ENCODE measurements around the gene PXT1.
"Not testable (repeated sequence)": the region's sequence is repeated elsewhere in the genome, so short reads cannot be mapped to it uniquely, and the experiment has no call there.

Gene PXT1

DNA sequence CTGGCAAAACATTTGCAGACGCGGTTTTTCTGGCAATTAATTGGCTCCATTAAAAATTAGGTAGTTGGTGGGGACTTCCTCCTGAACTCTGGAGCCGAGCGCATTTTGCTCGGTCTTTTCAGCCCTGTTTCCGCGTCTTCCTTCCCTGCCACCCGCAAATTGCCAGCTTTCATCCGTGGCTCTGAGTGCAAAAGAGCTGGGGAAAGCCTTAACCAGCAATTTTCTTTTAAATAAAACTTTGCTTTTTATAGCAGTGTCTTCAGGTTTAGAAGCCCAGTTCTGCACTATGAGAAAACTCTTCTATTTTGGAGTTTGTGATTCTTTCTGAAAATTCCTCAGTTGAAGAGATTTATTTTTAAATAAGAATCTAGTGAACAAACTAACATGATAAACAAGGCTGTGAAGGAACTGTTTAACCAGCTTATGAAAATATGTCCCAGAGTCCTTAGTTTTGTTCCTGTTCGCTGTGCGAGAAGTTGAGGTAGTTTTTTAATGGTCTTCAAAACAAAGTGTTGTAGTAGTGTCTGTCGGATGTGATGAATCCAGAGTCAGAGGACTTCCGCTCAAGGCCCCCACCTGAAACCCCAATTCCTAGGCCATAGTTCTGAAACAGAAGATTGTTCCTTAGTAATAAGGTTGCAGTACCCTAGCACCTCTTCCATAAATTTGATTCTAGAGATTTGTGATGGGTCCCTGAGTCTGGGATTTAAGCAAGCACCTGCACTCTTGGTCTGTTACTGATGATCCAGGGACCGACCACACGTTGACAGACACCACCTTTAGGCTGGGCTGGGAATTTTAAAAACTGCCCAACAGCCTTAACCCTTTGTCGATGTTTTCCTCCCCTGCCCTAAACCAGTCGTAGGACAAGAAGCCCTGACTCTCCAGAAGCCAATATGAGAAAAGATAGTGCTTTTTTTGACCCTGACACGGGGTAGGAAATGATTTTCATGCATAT, 1.1 kb upstream of the PXT1 start:
- no peak for DNase-seq
- no peak for ATAC-seq

- ATAC-seq = no peak
- DNase-seq = no peak
These were observed 467 bp downstream of the PXT1 start for GRCh38 chr6:36442103-36442670.

- DNase-seq (peak; percentile 86), ATAC-seq (peak; percentile 93)
These were observed 1.3 kb downstream of the PXT1 start for GRCh38 chr6:36441307-36441894.

DNA sequence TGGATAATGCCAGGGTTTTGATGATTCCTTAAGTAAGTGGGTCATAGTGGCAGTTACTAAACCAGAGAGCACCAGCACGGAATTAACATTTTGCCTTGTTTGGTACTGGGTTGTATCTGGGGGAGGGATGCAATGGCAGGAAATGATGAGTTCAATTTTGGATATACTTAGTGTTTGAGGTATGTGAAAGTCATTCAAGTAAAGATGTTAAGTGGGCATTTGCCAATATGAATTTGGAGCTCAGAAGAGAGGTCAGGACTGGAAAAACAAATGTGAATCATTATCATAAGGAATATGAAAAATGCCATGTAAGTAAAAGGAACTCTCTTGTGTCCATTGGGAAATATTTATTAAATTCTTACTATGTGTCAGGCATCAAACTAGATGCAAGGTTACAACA, 6.2 kb downstream of the PXT1 start:
- DNase-seq = no peak
- no peak for ATAC-seq

DNA sequence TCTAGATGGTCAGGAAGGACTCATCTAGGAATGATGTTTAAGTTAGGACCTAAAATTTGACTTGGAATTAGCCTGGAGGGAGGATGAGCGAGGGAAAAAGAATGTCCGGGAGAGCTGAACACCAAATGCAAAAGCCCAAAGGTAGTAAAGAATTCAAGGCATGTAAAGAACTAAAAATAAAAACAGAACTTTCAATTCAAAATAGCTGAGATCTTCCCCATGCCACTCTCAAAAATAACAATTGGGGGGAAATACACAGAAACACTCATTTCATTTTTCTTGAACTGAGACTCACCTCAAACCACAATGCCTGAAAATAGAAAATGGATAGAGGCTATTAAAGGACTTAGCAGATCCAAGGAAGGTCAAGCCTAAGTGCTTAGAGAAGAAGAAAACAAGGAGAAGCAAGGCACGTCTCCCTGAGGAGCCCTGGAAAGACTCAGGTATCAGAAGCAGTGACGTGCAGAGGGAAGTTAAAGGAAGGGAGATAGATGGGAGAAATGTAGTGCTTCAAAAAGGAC, 10.4 kb downstream of the PXT1 start:
- no peak for ATAC-seq
- no peak for DNase-seq

DNA sequence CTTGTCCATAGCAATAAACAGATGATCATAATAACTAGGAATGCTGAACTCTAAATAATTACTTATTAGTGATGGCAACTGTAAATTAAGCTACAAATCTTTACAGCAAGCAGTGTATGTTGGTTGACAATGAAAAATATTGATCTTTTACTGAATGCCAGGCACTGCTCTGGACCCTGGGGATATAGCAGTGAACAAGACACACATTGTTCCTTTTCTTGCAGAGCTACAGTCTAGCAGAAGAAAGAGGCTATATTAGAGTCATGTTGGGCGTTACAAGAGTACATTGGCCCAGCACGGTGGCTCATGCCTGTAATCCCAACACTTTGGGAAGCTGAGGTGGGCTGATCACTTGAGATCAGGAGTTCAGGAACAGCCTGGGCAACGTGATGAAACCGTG, 11.5 kb downstream of the PXT1 start:
- ATAC-seq (no peak), DNase-seq (no peak)

DNA sequence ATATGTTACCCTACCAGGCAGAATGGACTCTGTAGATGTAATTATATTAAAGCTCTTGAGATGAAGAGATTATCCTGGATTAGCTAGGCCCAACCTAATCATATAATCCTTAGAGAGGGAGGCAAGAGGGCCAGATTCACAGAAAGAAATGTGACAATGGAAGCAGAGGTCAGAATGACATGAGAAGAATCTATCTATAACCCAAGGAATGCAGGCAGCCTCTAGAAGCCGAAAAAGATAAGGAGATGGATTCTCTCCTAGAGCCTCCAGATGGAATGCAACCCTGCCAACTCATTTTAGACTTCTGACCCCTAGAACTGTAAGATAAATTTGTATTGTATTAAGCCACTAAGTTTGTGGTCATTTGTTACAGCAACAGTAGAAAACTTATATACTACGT, 12.3 kb downstream of the PXT1 start:
- no peak for DNase-seq
- ATAC-seq = no peak

DNA sequence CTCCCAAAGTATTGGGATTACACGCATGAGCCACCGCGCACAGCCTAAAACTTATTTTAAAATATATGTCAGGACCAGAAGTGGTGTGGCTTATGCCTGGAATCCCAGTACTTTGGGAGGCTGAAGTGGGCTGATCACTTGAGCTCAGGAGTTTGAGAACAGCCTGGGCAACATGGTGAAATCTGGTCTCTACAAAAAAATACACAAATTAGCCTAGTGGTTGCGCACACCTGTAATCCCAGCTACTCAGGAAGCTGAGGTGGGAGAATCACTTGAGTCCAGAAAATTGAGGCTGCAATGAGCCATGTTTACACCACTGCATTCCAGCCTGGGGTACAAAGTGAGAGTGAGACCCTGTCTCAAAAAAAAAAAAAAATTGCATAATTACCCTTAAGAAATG, 13.7 kb downstream of the PXT1 start:
- ATAC-seq = no peak
- no peak for DNase-seq

- DNase-seq = no peak
These were observed 16.0 kb downstream of the PXT1 start for GRCh38 chr6:36426622-36427021.

DNA sequence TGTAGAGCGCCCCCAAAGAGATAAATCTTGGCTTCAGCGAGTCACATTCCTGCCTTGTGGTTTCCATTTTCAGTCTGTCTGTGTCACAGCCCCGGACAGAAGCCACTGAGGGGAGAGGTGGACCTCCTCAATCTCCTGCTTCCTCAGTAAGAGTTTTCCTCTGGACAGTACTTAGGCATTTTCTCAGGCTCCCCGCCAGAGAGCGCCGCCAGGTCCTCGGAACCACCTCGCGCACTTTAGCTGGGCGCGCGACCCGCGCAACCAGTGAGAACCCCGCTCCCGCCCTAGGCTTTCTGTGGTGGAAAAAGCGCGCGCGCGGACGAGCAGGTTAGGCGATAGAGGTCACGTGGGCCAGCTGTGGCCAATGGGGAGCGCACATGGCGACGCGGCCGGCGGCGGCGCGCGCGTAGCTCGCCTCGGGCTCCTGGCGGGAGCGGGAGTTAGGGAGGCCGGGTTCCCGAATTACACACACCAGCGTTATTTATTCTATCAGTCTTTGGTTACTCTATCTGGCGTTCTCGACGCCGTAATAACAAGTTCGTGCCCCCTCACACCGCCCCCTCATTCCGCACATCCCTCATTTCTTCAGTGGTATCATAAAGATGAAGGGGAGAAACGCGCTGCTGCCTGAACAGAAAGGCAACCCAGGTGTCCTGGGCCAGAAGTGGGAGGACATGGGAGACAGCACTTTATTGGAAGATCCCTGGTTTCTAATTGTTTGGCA, 19.4 kb downstream of the PXT1 start:
- DNase-seq (peak; percentile 98), ATAC-seq (peak; percentile 99)

More at GRCh38 chr6:36426622-36427021, 16.0 kb downstream of the PXT1 start:
- no peak for ATAC-seq

DNA sequence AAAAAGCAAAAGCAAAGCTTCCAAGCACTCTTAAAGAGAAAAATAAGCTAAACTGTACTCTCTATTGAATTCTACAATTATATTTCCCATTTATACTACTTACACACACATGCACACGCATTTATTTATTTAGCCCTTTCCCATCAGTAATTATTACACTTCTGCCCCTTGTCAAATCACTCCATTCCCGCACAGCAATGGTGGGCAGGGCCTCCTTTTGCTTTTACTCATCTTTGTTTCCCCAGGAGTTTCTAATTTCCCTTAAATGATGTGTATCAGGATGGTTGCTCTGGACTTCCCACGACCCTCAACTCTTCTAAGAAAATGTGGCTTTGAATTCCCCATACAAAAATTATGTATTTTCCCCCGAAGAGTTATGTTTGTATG, 19.9 kb downstream of the PXT1 start:
- ATAC-seq = no peak
- no peak for DNase-seq

GRCh38 chr6:36419310-36419709, 23.3 kb downstream of the PXT1 start:
- DNase-seq (no peak), ATAC-seq (no peak)

- ATAC-seq (no peak), DNase-seq (no peak)
These were observed 24.1 kb downstream of the PXT1 start for GRCh38 chr6:36418558-36418957.

GRCh38 chr6:36414481-36414880, 28.2 kb downstream of the PXT1 start:
- no peak for ATAC-seq
- no peak for DNase-seq

GRCh38 chr6:36413489-36414480, 28.9 kb downstream of the PXT1 start:
- no peak for DNase-seq
- ATAC-seq = no peak

- not testable (repeated sequence) for ATAC-seq, DNase-seq
These were observed 32.9 kb downstream of the PXT1 start for GRCh38 chr6:36409718-36410117.

DNA sequence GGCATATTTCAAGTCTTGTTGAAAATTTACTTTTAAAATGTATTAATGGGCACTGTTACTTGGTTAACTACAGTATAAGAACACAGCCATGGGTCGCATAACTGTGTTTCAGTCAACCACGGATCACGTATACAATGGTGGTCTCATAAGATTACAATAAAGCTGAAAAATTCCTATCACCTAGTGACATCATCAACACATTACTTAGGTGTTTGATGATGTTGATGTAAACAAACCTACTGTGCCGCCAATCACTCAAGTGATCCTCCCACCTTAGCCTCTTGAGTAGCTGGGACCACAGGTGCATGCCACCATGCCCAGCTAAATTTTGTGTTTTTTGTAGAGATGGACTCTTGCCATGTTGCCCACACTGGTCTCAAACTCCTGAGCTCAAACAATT, 38.5 kb downstream of the PXT1 start:
- DNase-seq = no peak
- ATAC-seq = no peak

DNA sequence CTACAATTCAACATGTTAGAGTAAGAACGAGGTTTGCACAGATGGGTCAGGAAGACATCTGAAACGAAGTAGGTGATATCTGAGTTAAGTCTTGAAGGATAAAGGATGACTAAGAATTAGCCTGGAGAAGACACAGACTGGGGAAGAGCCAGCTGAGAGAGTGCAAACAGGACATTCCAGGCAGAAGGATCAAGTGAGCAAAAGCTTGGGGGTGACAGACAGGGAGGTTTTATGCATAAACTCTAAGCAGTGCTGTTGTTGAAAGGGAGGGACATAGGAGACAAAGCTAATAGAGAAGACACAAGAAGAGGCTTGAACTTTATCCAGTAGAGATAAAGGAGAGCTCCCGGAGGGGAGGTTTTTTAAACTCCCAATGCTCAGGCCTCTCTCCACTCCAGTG, 40.2 kb downstream of the PXT1 start:
- DNase-seq = no peak
- ATAC-seq = no peak

DNA sequence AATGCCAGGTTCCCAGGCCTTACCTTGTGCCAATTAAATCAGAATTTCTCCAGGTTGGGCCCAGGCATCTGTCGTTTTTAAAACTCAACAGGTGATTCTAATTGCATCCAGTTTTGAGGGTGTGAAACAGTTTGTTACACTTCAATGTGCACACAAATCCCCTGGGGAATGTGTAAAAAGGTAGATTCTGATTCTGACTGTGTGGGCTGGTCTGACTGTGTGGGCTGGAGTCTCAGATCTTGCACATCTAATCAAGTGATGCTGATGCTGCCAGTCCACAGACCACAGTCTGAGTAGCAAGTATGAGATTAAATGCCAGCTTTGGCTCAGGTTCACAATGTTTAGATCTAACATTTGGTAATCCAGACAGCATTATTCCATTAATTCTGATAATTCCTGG, 42.7 kb downstream of the PXT1 start:
- no peak for DNase-seq
- ATAC-seq = no peak

DNA sequence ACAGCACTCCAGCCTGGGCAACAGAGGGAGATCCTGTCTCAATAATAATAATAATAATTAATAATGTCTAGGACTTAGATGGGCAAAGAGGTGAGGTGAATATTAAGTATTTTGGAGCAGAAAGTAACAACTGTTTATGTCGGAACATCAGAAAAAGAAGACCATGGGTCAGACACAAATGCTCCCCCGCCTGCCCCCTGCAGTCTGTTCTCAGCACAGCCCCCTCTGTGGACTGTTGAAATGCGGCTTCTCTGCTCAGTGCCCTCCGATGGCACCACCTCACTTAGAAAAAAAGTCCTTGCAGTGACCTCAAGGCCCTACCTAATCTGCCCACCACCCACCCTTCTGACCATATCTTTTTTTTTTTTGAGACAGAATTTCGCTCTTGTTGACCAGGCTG, 50.0 kb downstream of the PXT1 start:
- no peak for ATAC-seq
- DNase-seq = no peak

DNA sequence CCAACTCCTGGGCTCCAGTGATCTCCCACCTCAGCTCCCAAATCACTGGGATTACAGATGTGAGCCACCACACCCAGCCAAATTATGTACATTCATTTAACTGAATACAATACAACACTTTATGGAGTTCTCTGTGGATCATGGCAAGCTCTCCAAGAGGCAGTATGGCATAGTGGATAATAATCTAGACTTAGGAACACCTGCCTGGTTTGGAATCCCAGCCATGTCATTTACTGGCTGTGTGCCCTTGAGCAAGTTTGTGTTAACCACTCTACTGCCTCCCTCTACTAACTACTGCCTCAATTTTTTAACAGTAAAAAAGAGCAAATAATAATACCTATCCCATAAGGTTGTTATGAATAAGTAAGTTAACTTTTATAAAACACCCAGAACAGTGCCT, 53.3 kb downstream of the PXT1 start:
- DNase-seq = no peak
- ATAC-seq = no peak

All from stimulated activated naive CD8-positive, alpha-beta T cell treated with anti-CD3 and anti-CD28 coated beads, Interleukin-15, Interleukin-2, amounts not matched to agents 100 U/mL and 50 U/mL, for 24 hours (primary cell).